ENCODE measurements around the gene RNU6-9. TPM values are rescaled to one million over a fixed set of nuclear protein-coding genes. Genes with fewer than 3 reads are reported as not detected.

Gene RNU6-9
- total RNA-seq, 4 donors from 2014 or later, result not detected

DNA sequence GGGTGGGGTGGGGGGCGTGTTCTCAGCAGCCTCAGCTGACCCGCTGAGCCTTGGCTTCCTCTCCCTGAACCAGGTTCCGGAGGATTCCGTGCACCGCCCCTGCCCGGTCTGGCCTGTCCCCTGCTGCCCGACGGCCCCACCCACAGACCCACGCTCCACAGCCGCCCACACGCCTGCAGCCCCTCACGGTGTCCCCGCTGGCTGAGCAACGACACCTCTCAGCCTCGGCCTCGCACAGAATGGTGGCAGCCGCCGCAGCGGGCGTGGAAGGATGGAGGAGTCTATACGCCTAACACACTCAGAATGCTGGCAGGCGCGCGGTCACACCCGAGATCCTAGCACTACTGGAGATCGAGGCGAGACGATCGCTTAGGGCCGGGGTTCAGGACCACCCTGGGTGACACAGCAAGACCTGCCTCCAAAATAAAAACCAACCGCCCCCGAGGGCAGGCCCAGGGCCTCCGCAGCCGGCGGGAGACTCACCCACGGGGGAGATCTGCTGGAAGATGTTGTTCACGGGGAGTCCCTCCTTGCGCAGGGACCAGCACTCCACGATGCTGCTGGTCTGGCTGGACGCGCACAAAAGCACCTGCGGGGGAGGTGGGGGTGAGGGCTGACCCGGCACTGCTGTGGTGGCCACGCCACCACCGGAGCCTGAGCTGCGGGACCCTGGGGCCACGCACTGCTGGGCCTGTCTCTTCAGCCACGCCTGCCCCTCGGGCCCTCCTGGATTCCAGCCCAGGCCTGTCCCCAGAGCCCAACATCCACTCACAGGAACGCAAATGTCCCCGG is 8.7 kb upstream of the RNU6-9 start:
- H3K36me3 ChIP-seq, result peaks cover 91% of the 10 kb centered on the region

DNA sequence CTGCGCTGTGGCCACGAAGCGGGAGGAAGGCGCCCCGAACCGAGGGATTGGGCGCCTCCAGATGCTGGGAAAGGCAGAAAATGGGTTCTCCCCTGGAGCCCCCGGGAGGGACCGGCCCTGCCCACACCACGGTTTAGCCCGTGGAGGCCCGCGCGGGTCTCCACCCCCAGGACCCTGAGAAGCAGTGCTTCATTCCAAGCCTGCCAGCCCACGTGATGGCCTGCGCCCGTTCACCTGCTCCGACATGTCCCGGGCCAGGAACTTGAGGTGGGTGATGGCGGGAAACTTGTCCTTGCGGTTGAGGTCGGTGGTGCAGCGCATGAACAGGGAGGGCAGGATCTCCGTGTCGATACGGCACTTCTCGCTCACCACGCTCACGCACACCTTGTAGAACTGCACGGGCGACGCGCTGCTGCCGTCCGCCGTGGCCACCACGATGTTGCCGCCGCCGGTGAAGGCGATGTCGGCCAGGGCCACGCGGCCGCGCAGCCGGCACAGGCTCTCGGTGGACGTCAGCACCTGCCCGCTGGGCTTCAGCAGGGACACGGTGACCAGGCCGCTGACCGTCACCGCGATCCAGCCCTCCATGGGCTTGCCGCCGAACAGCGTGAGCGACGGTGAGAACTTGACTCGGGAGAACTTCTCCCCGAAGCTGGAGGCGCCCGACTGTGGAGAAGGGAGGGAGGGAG is 7.6 kb upstream of the RNU6-9 start:
- Histone ChIP-seq H3K4me3 (no peak overlapping the region), H3K9me3 (no peaks in the 10 kb centered on the region), H3K36me3 (peaks cover 90% of the 10 kb centered on the region), H3K27me3 (no peaks in the 10 kb centered on the region), H3K4me1 (no peaks in the 10 kb centered on the region), H3K27ac (no peak overlapping the region)
- WGBS, result 89% methylated on average over 64 of the region's 64 CpGs
- no peak for DNase-seq (ENCODE audit: low spot score in 2 of 2)
- TF ChIP-seq, protein P1, sequence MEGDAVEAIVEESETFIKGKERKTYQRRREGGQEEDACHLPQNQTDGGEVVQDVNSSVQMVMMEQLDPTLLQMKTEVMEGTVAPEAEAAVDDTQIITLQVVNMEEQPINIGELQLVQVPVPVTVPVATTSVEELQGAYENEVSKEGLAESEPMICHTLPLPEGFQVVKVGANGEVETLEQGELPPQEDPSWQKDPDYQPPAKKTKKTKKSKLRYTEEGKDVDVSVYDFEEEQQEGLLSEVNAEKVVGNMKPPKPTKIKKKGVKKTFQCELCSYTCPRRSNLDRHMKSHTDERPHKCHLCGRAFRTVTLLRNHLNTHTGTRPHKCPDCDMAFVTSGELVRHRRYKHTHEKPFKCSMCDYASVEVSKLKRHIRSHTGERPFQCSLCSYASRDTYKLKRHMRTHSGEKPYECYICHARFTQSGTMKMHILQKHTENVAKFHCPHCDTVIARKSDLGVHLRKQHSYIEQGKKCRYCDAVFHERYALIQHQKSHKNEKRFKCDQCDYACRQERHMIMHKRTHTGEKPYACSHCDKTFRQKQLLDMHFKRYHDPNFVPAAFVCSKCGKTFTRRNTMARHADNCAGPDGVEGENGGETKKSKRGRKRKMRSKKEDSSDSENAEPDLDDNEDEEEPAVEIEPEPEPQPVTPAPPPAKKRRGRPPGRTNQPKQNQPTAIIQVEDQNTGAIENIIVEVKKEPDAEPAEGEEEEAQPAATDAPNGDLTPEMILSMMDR (IDR thresholded peaks at IDR 0.05), result no peak
- no peak for TF ChIP-seq EP300 (IDR thresholded peaks at IDR 0.05)
- no peak for TF ChIP-seq POLR2AphosphoS5 (IDR thresholded peaks at IDR 0.05)
- TF ChIP-seq POLR2A (IDR thresholded peaks at IDR 0.05), result no peak

More for the DNA sequence above, 8.7 kb upstream of the RNU6-9 start:
- no peak for DNase-seq (ENCODE audit: low spot score in 2 of 2)
- 97% methylated on average over 27 of the region's 51 CpGs for WGBS
- Histone ChIP-seq H3K4me3 (no peak overlapping the region), H3K4me1 (no peaks in the 10 kb centered on the region), H3K9me3 (no peaks in the 10 kb centered on the region), H3K27ac (no peak overlapping the region), H3K27me3 (no peaks in the 10 kb centered on the region)
- TF ChIP-seq POLR2AphosphoS5 (IDR thresholded peaks at IDR 0.05) (no peak), POLR2A (IDR thresholded peaks at IDR 0.05) (no peak), EP300 (IDR thresholded peaks at IDR 0.05) (no peak)
- TF ChIP-seq, protein P1 (IDR thresholded peaks at IDR 0.05), result no peak

DNA sequence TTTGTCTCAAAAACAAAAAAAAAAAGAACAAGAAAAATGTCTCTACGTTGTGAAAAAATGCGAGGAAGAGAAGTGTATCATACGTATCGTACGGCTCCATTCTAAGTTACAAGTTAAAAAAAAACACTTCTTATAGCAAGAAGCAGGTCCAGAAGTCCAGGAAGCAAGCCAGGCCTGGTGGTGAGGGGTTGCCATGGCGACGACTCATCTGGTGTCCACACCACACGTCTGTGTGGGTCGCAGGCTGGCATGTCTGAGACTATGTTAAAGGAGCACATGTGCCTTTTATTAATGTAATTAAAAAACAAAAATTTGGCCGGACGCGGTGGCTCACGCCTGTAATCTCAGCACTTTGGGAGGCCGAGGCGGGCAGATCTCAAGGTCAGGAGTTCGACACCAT is 6.2 kb upstream of the RNU6-9 start:
- H3K4me1 ChIP-seq, result peaks cover 11% of the 10 kb centered on the region
- H3K4me3 ChIP-seq, result no peak overlapping the region
- H3K27ac ChIP-seq, result no peak overlapping the region
- DNase-seq (ENCODE audit: low spot score in 2 of 2), result no peak
- peaks cover 76% of the 10 kb centered on the region for H3K36me3 ChIP-seq
- H3K9me3 ChIP-seq, result no peaks in the 10 kb centered on the region
- H3K27me3 ChIP-seq, result no peaks in the 10 kb centered on the region
- TF ChIP-seq EP300 (IDR thresholded peaks at IDR 0.05), result no peak
- TF ChIP-seq POLR2A (IDR thresholded peaks at IDR 0.05), result no peak
- TF ChIP-seq, protein P1 (IDR thresholded peaks at IDR 0.05), result no peak
- no peak for TF ChIP-seq POLR2AphosphoS5 (IDR thresholded peaks at IDR 0.05)
- WGBS, result 86% methylated on average over 16 of the region's 16 CpGs

DNA sequence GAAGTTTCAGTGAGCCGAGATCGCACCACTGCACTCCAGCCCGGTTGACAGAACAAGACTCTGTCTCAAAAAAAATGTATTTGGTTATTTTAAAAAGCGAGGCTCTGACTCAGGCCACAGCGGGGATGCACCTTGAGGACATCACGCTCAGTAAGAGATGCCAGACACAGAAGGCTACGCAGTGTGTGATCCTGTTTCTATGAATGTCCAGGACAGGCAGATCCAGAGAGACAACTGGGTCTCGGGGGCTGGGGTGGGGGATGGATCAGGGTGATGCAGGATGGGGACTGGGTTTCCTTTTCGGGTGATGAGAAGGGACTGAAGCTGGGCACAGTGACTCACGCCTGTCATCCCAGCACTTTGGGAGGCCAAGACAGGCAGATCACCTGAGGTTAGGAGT is 5.7 kb upstream of the RNU6-9 start:
- Histone ChIP-seq H3K27me3 (no peaks in the 10 kb centered on the region), H3K9me3 (no peaks in the 10 kb centered on the region), H3K27ac (no peak overlapping the region), H3K4me1 (peaks cover 16% of the 10 kb centered on the region), H3K4me3 (no peak overlapping the region), H3K36me3 (peaks cover 71% of the 10 kb centered on the region)
- TF ChIP-seq POLR2AphosphoS5 (IDR thresholded peaks at IDR 0.05) (no peak), POLR2A (IDR thresholded peaks at IDR 0.05) (no peak), EP300 (IDR thresholded peaks at IDR 0.05) (no peak)
- TF ChIP-seq, protein P1 (IDR thresholded peaks at IDR 0.05), result no peak
- WGBS, result 88% methylated on average over 10 of the region's 10 CpGs
- DNase-seq (ENCODE audit: low spot score in 2 of 2), result no peak

Data from suprapubic skin (tissue), 4 donors.